ENCODE measurements around the gene ALDOC. TPM values are rescaled to one million over a fixed set of nuclear protein-coding genes. Genes with fewer than 3 reads are reported as not detected.

The ALDOC gene
- total and polyA plus RNA-seq, 2 donors (not counting 1 experiment from before 2014, with no cell fraction given) = 16.7 to 26.6 TPM

GRCh38 chr17:28549236-28550132 is 27.2 kb downstream of the ALDOC start:
- DNase-seq = peak; percentile 90
- intact Hi-C loops (cut with micrococcal nuclease) = loop anchor here (2.0 kb wide), 1 partner anchor 55 kb away; no protein-coding TSS in a partner anchor
- H3K4me1 ChIP-seq (ENCODE audit: control insufficient read depth in 2 of 2, insufficient read depth in 2 of 2, low read length in 2 of 2) = peaks cover 58 to 62% of the 10 kb centered on the region in 2 donors
- 45% methylated on average over 2 of the region's 3 CpGs for WGBS (ENCODE audit: insufficient coverage)
- H3K4me1 Mint-ChIP-seq = peaks cover 63% of the 10 kb centered on the region
- H3K4me3 ChIP-seq (ENCODE audit: control extremely low read depth in 1 of 5, extremely low read depth in 1 of 5, insufficient read depth in 1 of 5, low read depth in 2 of 5, low read length in 4 of 5) = peak overlapping the region in 1 of 5 experiments; percentile 11
- H3K27ac ChIP-seq (ENCODE audit: low read length in 2 of 2) = peak overlapping the region; percentile 91 to 97
- no peaks in the 10 kb centered on the region for H3K27me3 ChIP-seq (replicated peaks in 1 of 4; ENCODE audit: control extremely low read depth in 1 of 4, control insufficient read depth in 3 of 4, insufficient read depth in 4 of 4, low read length in 3 of 4)
- H3K36me3 ChIP-seq (replicated peaks in 1 of 2; ENCODE audit: control extremely low read depth in 1 of 2, control insufficient read depth in 1 of 2, extremely low read depth in 1 of 2, insufficient read depth in 2 of 2, low read length in 1 of 2) = peaks cover 9 to 42% of the 10 kb centered on the region in 2 experiments
- peak; percentile 60 for ATAC-seq (ENCODE audit: low read depth)
- H3K27ac Mint-ChIP-seq = peak overlapping the region; percentile 96
- H3K4me2 ChIP-seq (replicated peaks; ENCODE audit: low read depth, low read length, poor library complexity, severe bottlenecking) = peak overlapping the region; percentile 85
- H3K9ac ChIP-seq (ENCODE audit: low read length) = peak overlapping the region; percentile 35
- POLR2A ChIA-PET = interaction anchor here (0.6 to 0.7 kb wide), 2 partner anchors 50 to 211 kb away, joined by 3 read pairs; no protein-coding TSS in a partner anchor
- peaks cover 11% of the 10 kb centered on the region for H3K79me2 ChIP-seq (ENCODE audit: control insufficient read depth, insufficient read depth, low read length)
- CTCF ChIA-PET = interaction anchor here (1.2 to 5.2 kb wide), 8 partner anchors 9 to 66 kb away, joined by 3 to 31 read pairs (median 10); partner anchors contain the start of gene PIGS
- no peak overlapping the region for H2AFZ ChIP-seq (ENCODE audit: insufficient read depth, low read depth, low read length, poor library complexity, severe bottlenecking)
- H3K9me3 Mint-ChIP-seq (ENCODE audit: insufficient read depth) = no peaks in the 10 kb centered on the region
- H4K20me1 ChIP-seq (ENCODE audit: control insufficient read depth, insufficient read depth, low read length, poor library complexity, severe bottlenecking) = peaks cover 7% of the 10 kb centered on the region
- TF ChIP-seq EZH2 (IDR thresholded peaks at IDR 0.05; ENCODE audit: borderline replicate concordance, insufficient read depth, low read depth, low read length, poor library complexity, severe bottlenecking) (no peak), CTCF (IDR thresholded peaks at IDR 0.05) (no peak)
- no peaks in the 10 kb centered on the region for H3K9me3 ChIP-seq (ENCODE audit: control extremely low read depth in 1 of 3, control insufficient read depth in 2 of 3, insufficient read depth in 1 of 3, low read length in 2 of 3)
- no peaks in the 10 kb centered on the region for H3K27me3 Mint-ChIP-seq
- peak overlapping the region; percentile 83 for H3K4me3 Mint-ChIP-seq

Data from B cell (primary cell).